GM19035 (cell line): ENCODE measurements around the gene BEND4.
"Not testable (repeated sequence)": the region's sequence is repeated elsewhere in the genome, so short reads cannot be mapped to it uniquely, and the experiment has no call there.

Experiments
- ATAC-seq: cut with Tn5 transposase; IDR thresholded peaks from one replicate; pipeline ENCODE4 v1.9.1; 2021; ENCODE audit not compliant: unreplicated experiment

Gene BEND4

GRCh38 chr4:42152507-42153504, at the start of gene BEND4:
Gene BEND4, minus strand, starts transcription at chr4:42152655. Its CDS starts 512 bp downstream, at chr4:42152143.
- ATAC-seq = peak; percentile 5

- no peak for ATAC-seq
These were observed 44.9 kb upstream of the BEND4 start for GRCh38 chr4:42197341-42197740.

GRCh38 chr4:42172921-42173320, 20.5 kb upstream of the BEND4 start:
- no peak for ATAC-seq

GRCh38 chr4:42172128-42172790, 19.8 kb upstream of the BEND4 start:
- ATAC-seq = no peak

- ATAC-seq = peak; percentile 100
These were observed 15.3 kb upstream of the BEND4 start for GRCh38 chr4:42167709-42168108.

- not testable (repeated sequence) for ATAC-seq
These were observed 13.7 kb upstream of the BEND4 start for GRCh38 chr4:42166186-42166585.

- no peak for ATAC-seq
These were observed 7.0 kb upstream of the BEND4 start for GRCh38 chr4:42159271-42160001.

GRCh38 chr4:42151568-42152506, 618 bp downstream of the BEND4 start:
- peak; percentile 55 for ATAC-seq

- peak; percentile 28 for ATAC-seq
These were observed 1.5 kb downstream of the BEND4 start for GRCh38 chr4:42150653-42151567.

GRCh38 chr4:42149004-42149403, 3.5 kb downstream of the BEND4 start:
- ATAC-seq = no peak

GRCh38 chr4:42148425-42148824, 4.0 kb downstream of the BEND4 start:
- no peak for ATAC-seq

- no peak for ATAC-seq
These were observed 8.4 kb downstream of the BEND4 start for GRCh38 chr4:42144028-42144427.

- ATAC-seq = no peak
These were observed 9.9 kb downstream of the BEND4 start for GRCh38 chr4:42142591-42142990.

GRCh38 chr4:42136371-42136770, 16.1 kb downstream of the BEND4 start:
- no peak for ATAC-seq

GRCh38 chr4:42133006-42133405, 19.4 kb downstream of the BEND4 start:
- no peak for ATAC-seq

- no peak for ATAC-seq
These were observed 20.4 kb downstream of the BEND4 start for GRCh38 chr4:42132099-42132498.

- no peak for ATAC-seq
These were observed 29.3 kb downstream of the BEND4 start for GRCh38 chr4:42123071-42123644.

GRCh38 chr4:42122237-42122636, 30.2 kb downstream of the BEND4 start:
- ATAC-seq = no peak

GRCh38 chr4:42119886-42120285, 32.6 kb downstream of the BEND4 start:
- ATAC-seq = no peak
